Measurements from ENCODE around the gene RCL1. TPM values are rescaled to one million over a fixed set of nuclear protein-coding genes. Genes with fewer than 3 reads are reported as not detected.

RCL1 gene, protein sequence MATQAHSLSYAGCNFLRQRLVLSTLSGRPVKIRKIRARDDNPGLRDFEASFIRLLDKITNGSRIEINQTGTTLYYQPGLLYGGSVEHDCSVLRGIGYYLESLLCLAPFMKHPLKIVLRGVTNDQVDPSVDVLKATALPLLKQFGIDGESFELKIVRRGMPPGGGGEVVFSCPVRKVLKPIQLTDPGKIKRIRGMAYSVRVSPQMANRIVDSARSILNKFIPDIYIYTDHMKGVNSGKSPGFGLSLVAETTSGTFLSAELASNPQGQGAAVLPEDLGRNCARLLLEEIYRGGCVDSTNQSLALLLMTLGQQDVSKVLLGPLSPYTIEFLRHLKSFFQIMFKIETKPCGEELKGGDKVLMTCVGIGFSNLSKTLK
- polyA plus RNA-seq (2011; rRNA removed) (25.5 and 26.7 TPM in 2 replicates), polyA plus RNA-seq (2017; fragmentation: RNase III; extraction: RNeasy Plus Mini Kit Qiagen cat#74134 plus additional on column Dnase treatment) (27.5 to 30.0 TPM (median 29.4 TPM) in 3 replicates), polyA minus RNA-seq (2011; rRNA and poly(A)+ RNA removed) (43.1 and 43.3 TPM in 2 replicates)
- 30.0 and 33.4 TPM in 2 replicates for polyA plus RNA-seq (2012; cell fraction: cytosol; rRNA removed)
- polyA plus RNA-seq (2012; cell fraction: nucleus; rRNA removed), result 29.3 and 43.1 TPM in 2 replicates

DNA sequence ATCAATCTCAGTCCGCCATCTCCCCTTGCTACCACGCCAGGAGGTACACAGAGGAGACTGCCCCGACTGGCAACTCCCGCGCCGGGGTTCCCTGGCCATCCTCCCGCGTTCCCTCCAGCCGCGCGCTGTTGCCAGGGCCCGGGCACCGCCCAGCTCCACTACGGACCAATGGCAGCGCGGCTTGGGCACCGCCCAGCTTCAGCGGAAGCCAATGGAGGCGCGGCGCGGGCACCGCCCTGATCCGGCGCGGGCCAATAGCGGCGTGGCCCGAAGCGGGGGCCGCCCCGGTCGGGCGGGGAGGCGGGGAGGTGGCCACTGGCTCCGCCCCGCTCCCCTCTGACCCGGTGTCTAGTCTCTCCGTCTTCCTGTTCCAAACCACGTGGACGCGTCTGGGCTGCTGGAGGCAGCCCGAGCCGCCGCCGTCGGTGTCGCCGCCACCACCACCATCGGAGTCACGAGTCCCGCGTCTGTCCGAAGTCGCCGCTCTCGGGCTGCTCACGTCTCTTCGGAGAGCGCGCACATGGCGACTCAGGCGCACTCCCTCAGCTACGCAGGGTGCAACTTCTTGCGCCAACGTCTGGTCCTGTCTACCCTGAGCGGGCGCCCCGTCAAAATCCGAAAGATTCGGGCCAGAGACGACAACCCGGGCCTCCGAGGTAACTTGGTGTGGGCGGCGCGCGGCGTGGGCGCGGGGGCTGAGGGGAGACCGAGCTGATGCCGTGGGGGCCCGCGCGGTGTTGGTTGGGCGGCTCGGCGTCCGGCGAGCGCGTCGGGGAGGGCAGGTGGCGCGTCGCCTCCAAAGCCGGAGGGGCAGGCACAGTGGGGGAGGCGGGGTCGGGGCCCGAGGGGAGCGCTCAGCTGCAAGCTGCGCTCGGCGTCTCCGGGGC, at the start of gene RCL1:
Gene RCL1 (plus strand): TSS at position 373 of the 887 bp plus-strand sequence. CDS start 148 bp downstream, at position 521.
- ChIA-PET CTCF (interaction anchor here (0.6 to 2.8 kb wide), 16 partner anchors 8 to 196 kb away, joined by 3 to 13 read pairs (median 4); partner anchors contain the start of genes JAK2 and PLPP6), POLR2A (interaction anchor here (0.6 to 1.4 kb wide), 12 partner anchors 9 to 1380 kb away, joined by 3 to 7 read pairs (median 3); partner anchors contain the start of genes AK3, JAK2, PLGRKT and RIC1)
- no peak for FAIRE-seq
- Histone ChIP-seq H3K4me1 (peaks cover 5% of the 10 kb centered on the region; the same call in 1 of the 3 replicates), H3K4me3 (peak within 1 kb of the TSS; percentile 97), H3K27ac (peak within 1 kb of the TSS; percentile 89 to 93), H3K9me3 (no peaks in the 10 kb centered on the region), H3K4me2 (peak within 1 kb of the TSS; percentile 97)
- ATAC-seq, result peak; percentile 95 to 99
- WGBS (ENCODE audit: missing lambda C conversion rate), result 0% methylated on average over 63 of the region's 106 CpGs
- TF ChIP-seq HOXB13 (CRISPR knock-in tag; IDR thresholded peaks at IDR 0.05; ENCODE audit: low read depth), result no peak
- TF ChIP-seq KDM1A (IDR thresholded peaks at IDR 0.05; ENCODE audit: low read depth), result no peak
- TF ChIP-seq SREBF2 (IDR thresholded peaks at IDR 0.05), result no peak
- TF ChIP-seq JUN (IDR thresholded peaks at IDR 0.05), result peak; percentile 28 to 66; a peak in 3 of 5 replicates
- 0 out of 2 replicates have a peak, but pooled peaks have one; percentile 64 for TF ChIP-seq TFCP2L1 (CRISPR knock-in tag; IDR thresholded peaks at IDR 0.05)
- TF ChIP-seq RNF2 (IDR thresholded peaks at IDR 0.05; ENCODE audit: borderline replicate concordance, low read depth), result no peak
- TF ChIP-seq, protein P1, sequence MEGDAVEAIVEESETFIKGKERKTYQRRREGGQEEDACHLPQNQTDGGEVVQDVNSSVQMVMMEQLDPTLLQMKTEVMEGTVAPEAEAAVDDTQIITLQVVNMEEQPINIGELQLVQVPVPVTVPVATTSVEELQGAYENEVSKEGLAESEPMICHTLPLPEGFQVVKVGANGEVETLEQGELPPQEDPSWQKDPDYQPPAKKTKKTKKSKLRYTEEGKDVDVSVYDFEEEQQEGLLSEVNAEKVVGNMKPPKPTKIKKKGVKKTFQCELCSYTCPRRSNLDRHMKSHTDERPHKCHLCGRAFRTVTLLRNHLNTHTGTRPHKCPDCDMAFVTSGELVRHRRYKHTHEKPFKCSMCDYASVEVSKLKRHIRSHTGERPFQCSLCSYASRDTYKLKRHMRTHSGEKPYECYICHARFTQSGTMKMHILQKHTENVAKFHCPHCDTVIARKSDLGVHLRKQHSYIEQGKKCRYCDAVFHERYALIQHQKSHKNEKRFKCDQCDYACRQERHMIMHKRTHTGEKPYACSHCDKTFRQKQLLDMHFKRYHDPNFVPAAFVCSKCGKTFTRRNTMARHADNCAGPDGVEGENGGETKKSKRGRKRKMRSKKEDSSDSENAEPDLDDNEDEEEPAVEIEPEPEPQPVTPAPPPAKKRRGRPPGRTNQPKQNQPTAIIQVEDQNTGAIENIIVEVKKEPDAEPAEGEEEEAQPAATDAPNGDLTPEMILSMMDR (IDR thresholded peaks at IDR 0.05), result no peak
- TF ChIP-seq MYC (IDR thresholded peaks at IDR 0.05; ENCODE audit: borderline replicate concordance, low read length), result peak; percentile 95
- TF ChIP-seq ZFP36 (IDR thresholded peaks at IDR 0.05; ENCODE audit: borderline replicate concordance, partially characterized antibody), result no peak
- TF ChIP-seq POLR2AphosphoS2 (conservative IDR thresholded peaks at IDR 0.05; ENCODE audit: low read length), result no peak
- TF ChIP-seq NFE2L2 (conservative IDR thresholded peaks at IDR 0.05; ENCODE audit: low read length), result no peak
- peak; percentile 95 for TF ChIP-seq RFX5 (IDR thresholded peaks at IDR 0.05)
- TF ChIP-seq, protein P2, sequence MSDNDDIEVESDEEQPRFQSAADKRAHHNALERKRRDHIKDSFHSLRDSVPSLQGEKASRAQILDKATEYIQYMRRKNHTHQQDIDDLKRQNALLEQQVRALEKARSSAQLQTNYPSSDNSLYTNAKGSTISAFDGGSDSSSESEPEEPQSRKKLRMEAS (IDR thresholded peaks at IDR 0.05), result peak; percentile 95
- TF ChIP-seq, protein P3, sequence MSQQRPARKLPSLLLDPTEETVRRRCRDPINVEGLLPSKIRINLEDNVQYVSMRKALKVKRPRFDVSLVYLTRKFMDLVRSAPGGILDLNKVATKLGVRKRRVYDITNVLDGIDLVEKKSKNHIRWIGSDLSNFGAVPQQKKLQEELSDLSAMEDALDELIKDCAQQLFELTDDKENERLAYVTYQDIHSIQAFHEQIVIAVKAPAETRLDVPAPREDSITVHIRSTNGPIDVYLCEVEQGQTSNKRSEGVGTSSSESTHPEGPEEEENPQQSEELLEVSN (IDR thresholded peaks at IDR 0.05; ENCODE audit: borderline replicate concordance, low read depth), result peak; percentile 81
- TF ChIP-seq, protein P4, sequence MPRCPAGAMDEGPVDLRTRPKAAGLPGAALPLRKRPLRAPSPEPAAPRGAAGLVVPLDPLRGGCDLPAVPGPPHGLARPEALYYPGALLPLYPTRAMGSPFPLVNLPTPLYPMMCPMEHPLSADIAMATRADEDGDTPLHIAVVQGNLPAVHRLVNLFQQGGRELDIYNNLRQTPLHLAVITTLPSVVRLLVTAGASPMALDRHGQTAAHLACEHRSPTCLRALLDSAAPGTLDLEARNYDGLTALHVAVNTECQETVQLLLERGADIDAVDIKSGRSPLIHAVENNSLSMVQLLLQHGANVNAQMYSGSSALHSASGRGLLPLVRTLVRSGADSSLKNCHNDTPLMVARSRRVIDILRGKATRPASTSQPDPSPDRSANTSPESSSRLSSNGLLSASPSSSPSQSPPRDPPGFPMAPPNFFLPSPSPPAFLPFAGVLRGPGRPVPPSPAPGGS (IDR thresholded peaks at IDR 0.05), result peak; percentile 9; the same call in 1 of the 3 replicates
- TF ChIP-seq POLR2A (IDR thresholded peaks at IDR 0.05; ENCODE audit: low read length), result peak; percentile 69
- no peak for TF ChIP-seq RARB (CRISPR knock-in tag; IDR thresholded peaks at IDR 0.05)
- TF ChIP-seq, protein P5, sequence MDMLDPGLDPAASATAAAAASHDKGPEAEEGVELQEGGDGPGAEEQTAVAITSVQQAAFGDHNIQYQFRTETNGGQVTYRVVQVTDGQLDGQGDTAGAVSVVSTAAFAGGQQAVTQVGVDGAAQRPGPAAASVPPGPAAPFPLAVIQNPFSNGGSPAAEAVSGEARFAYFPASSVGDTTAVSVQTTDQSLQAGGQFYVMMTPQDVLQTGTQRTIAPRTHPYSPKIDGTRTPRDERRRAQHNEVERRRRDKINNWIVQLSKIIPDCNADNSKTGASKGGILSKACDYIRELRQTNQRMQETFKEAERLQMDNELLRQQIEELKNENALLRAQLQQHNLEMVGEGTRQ (IDR thresholded peaks at IDR 0.05), result peak; percentile 66
- peak; percentile 57; the same call in 1 of the 2 replicates for TF ChIP-seq PHF8 (IDR thresholded peaks at IDR 0.05; ENCODE audit: borderline replicate concordance, low read depth)
- peak; percentile 92 to 95 for DNase-seq (ENCODE audit: low read depth in 1 of 2, low spot score in 1 of 2)
